Measurements from ENCODE around the gene ARHGEF33.

Gene ARHGEF33

DNA sequence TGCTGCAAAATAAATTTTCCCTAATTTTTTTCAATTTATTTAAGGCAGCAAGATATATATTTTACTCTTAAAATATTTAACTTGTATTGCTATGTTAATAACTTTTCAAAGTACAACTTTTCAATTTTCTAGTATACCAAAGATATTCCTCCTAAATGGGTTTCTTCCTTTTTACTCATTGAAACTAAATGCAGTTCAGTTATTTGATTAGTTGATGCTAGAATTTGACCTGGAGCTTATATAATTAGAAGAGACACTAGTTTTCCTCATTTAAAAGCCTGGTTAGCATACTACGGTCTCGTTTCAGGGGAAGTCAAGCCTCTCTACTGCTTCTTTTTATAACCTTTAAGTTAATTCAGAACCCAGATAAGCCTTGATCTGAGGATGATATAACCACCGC lies at the start of gene ARHGEF33:
ARHGEF33 (plus strand) TSS at position 301 of the 400 bp plus-strand sequence. CDS start 29,573 bp downstream, outside the sequence.
- no peaks in the 10 kb centered on the region for H3K27me3 ChIP-seq (ENCODE audit: insufficient read depth, poor library complexity, severe bottlenecking)
- no peak within 1 kb of the TSS for H3K27ac ChIP-seq (ENCODE audit: poor library complexity, severe bottlenecking)
- ATAC-seq (ENCODE audit: low read depth) (no peak), DNase-seq (ENCODE audit: low spot score) (no peak)
- no peaks in the 10 kb centered on the region for H3K4me1 ChIP-seq (ENCODE audit: insufficient read depth, poor library complexity, severe bottlenecking)
- H3K9me3 ChIP-seq (ENCODE audit: severe bottlenecking): no peaks in the 10 kb centered on the region
- H3K4me3 ChIP-seq (ENCODE audit: severe bottlenecking): no peak within 1 kb of the TSS
- TF ChIP-seq, protein P1, sequence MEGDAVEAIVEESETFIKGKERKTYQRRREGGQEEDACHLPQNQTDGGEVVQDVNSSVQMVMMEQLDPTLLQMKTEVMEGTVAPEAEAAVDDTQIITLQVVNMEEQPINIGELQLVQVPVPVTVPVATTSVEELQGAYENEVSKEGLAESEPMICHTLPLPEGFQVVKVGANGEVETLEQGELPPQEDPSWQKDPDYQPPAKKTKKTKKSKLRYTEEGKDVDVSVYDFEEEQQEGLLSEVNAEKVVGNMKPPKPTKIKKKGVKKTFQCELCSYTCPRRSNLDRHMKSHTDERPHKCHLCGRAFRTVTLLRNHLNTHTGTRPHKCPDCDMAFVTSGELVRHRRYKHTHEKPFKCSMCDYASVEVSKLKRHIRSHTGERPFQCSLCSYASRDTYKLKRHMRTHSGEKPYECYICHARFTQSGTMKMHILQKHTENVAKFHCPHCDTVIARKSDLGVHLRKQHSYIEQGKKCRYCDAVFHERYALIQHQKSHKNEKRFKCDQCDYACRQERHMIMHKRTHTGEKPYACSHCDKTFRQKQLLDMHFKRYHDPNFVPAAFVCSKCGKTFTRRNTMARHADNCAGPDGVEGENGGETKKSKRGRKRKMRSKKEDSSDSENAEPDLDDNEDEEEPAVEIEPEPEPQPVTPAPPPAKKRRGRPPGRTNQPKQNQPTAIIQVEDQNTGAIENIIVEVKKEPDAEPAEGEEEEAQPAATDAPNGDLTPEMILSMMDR (IDR thresholded peaks at IDR 0.05; ENCODE audit: poor library complexity, severe bottlenecking): no peak
- no peaks in the 10 kb centered on the region for H3K36me3 ChIP-seq (ENCODE audit: low read depth)

DNA sequence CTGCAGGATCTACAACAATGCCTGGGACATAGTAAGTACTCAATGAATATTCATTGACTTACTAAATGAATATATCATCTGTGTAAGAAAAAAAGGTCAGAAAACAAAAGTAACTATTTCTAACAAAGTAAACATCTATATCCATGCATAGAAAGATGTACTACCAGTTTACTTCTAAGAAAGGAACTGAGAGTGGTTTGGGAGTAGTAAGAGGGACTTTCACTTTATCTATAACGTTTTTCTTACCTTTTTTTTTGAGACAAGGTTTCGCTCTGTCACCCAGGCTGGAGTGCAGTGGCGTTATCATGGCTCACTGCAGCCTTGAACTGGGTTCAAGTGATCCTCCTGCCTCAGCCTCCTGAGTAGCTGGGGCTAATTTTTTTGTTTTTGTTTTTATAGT lies 39.6 kb upstream of the ARHGEF33 start:
- Histone ChIP-seq H3K4me1 (ENCODE audit: insufficient read depth, poor library complexity, severe bottlenecking) (no peaks in the 10 kb centered on the region), H3K4me3 (ENCODE audit: severe bottlenecking) (no peak overlapping the region), H3K27me3 (ENCODE audit: insufficient read depth, poor library complexity, severe bottlenecking) (no peaks in the 10 kb centered on the region), H3K27ac (ENCODE audit: poor library complexity, severe bottlenecking) (no peak overlapping the region), H3K36me3 (ENCODE audit: low read depth) (peaks cover 44% of the 10 kb centered on the region), H3K9me3 (ENCODE audit: severe bottlenecking) (no peaks in the 10 kb centered on the region)
- ATAC-seq (ENCODE audit: low read depth): no peak
- TF ChIP-seq, protein P1 (IDR thresholded peaks at IDR 0.05; ENCODE audit: poor library complexity, severe bottlenecking): no peak
- no peak for DNase-seq (ENCODE audit: low spot score)

DNA sequence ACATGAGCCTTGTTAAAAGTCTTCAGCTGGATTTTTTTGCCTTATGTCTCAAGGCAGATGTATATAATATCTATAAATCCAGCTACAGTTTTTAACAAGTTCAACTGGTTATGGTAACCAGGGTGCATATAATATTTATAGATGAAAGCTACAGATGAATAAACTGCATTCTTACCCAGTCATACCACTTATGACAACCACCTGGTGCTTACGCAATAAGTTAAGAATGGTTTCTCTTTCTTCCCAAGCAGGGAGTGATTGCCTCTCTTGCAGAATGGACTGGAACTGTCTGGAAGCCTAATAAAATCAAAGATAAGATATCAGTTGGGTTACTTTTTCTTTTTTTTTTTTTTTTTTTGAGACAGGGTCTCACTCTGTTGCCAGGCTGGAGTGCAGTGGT lies 33.5 kb upstream of the ARHGEF33 start:
- TF ChIP-seq, protein P1 (IDR thresholded peaks at IDR 0.05; ENCODE audit: poor library complexity, severe bottlenecking): no peak
- ATAC-seq (ENCODE audit: low read depth) (no peak), DNase-seq (ENCODE audit: low spot score) (no peak)
- Histone ChIP-seq H3K4me1 (ENCODE audit: insufficient read depth, poor library complexity, severe bottlenecking) (no peaks in the 10 kb centered on the region), H3K9me3 (ENCODE audit: severe bottlenecking) (no peaks in the 10 kb centered on the region), H3K36me3 (ENCODE audit: low read depth) (peaks cover 77% of the 10 kb centered on the region), H3K27me3 (ENCODE audit: insufficient read depth, poor library complexity, severe bottlenecking) (no peaks in the 10 kb centered on the region), H3K27ac (ENCODE audit: poor library complexity, severe bottlenecking) (no peak overlapping the region), H3K4me3 (ENCODE audit: severe bottlenecking) (no peak overlapping the region)

DNA sequence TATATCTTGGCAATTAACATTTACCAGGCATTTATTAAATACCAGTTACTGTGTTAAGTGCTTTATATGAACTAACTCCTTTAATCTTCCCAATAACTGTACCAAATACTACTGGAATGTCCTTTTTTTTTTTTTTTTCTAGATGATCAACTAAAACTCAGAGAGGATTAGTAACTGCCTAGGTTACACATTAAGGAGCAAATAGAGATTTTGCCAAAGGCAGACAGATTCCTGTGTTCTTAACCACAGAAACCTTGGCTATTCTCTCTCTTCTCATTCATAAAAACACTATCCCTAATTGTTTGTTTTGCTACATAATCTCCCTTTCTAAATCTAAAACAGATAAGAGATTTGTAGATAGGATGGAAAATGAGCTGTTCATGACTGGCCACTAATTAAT lies 27.2 kb upstream of the ARHGEF33 start:
- Histone ChIP-seq H3K27ac (ENCODE audit: poor library complexity, severe bottlenecking) (no peak overlapping the region), H3K27me3 (ENCODE audit: insufficient read depth, poor library complexity, severe bottlenecking) (no peaks in the 10 kb centered on the region), H3K4me1 (ENCODE audit: insufficient read depth, poor library complexity, severe bottlenecking) (peaks cover 11% of the 10 kb centered on the region), H3K4me3 (ENCODE audit: severe bottlenecking) (no peak overlapping the region), H3K36me3 (ENCODE audit: low read depth) (peaks cover 56% of the 10 kb centered on the region), H3K9me3 (ENCODE audit: severe bottlenecking) (no peaks in the 10 kb centered on the region)
- no peak for ATAC-seq (ENCODE audit: low read depth)
- TF ChIP-seq, protein P1 (IDR thresholded peaks at IDR 0.05; ENCODE audit: poor library complexity, severe bottlenecking): no peak
- DNase-seq (ENCODE audit: low spot score): no peak

DNA sequence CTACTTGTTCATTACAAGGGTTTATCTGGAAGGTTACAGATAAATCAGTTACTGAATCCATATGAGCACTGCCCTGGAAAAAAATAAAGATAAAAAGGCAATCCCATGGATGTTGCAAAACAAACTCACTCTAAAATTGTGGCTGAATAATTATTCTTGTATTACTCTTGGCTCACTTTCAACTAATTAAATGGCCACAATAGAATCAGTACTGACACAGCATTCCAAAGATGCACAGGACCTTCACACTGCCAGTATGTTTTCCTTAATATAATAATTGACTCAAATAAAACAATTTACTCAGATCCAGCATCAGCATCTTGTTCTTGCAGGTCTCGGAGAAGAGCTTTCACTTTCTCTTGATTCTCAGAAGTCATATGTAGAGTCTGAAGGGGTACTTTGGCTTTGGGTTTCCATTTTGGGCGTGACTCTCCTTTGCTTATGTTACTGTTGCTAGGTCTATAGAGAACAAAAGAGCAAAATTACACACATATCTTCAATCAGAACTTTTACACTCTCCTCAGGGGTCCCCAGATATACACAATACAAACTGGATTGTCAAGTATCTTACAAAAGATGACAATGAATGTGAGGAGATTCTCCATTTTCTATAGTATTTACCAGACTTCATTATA lies 26.5 kb upstream of the ARHGEF33 start:
- TF ChIP-seq, protein P1 (IDR thresholded peaks at IDR 0.05; ENCODE audit: poor library complexity, severe bottlenecking): no peak
- DNase-seq (ENCODE audit: low spot score) (no peak), ATAC-seq (ENCODE audit: low read depth) (no peak)
- peaks cover 13% of the 10 kb centered on the region for H3K4me1 ChIP-seq (ENCODE audit: insufficient read depth, poor library complexity, severe bottlenecking)
- H3K9me3 ChIP-seq (ENCODE audit: severe bottlenecking): no peaks in the 10 kb centered on the region
- H3K4me3 ChIP-seq (ENCODE audit: severe bottlenecking): no peak overlapping the region
- no peaks in the 10 kb centered on the region for H3K27me3 ChIP-seq (ENCODE audit: insufficient read depth, poor library complexity, severe bottlenecking)
- H3K27ac ChIP-seq (ENCODE audit: poor library complexity, severe bottlenecking): no peak overlapping the region
- peaks cover 56% of the 10 kb centered on the region for H3K36me3 ChIP-seq (ENCODE audit: low read depth)
